K562 (cell line): Measurements from ENCODE around the gene NUP50. TPM values are rescaled to one million over a fixed set of nuclear protein-coding genes. Genes with fewer than 3 reads are reported as not detected.
A peak's percentile ranks its signal among the peaks of the same experiment; 100 is the strongest.

ENCODE experiments used
- ATAC-seq: fragments of 200-7000 bp; cut with Tn5 transposase; 3 replicates; pipeline ENCODE4 v1.9.1; 2020; ENCODE audit warnings: moderate library complexity
- BruUV-seq: library from RNA; stranded (reverse); fragments of 400-500 nt; replicated peaks from 2 replicates; lab custom pipeline; 2021; lab: Mats Ljungman, UMichigan
- CTCF ChIA-PET: fragments of 300-600 bp; formaldehyde crosslinking; extraction: SDS; loops from one replicate; lab custom pipeline; 2021; ENCODE audit warnings: low intra/inter-chr PET ratio; lab: Yijun Ruan, JAX
- POLR2A ChIA-PET: fragments of 300-600, 350-650 bp; sonication (Branson Sonifier 250); formaldehyde crosslinking; extraction: SDS; loops from one replicate; lab custom pipeline; 2021; ENCODE audit warnings: antibody characterized with exemption, inconsistent platforms; lab: Yijun Ruan, JAX
- DNase-seq, 4 experiments: peaks; one replicate each; pipeline versions ENCODE4 v3.0.0 to v3.0.0-alpha.2; 2011 to 2018; ENCODE audit warnings: low spot score in 3 of 4, mixed read lengths in 3 of 4; ENCODE audit errors: extremely low read depth in 1 of 4
- FAIRE-seq: peaks from 2 replicates; lab custom pipeline; 2011; peaks lifted over from hg19 to GRCh38; lab: Jason Lieb, UNC
- H2AFZ ChIP-seq: 2 replicates; pipeline ENCODE4 v1.6.0; 2011; ENCODE audit warnings: low read depth, low read length, control low read depth, inconsistent platforms
- H3K27ac ChIP-seq: fragments of 200-600 bp; 3 replicates; pipeline ENCODE4 v1.8.0; 2011; ENCODE audit warnings: low read depth, mild to moderate bottlenecking, control low read depth, inconsistent platforms, low read length, moderate library complexity, mixed read lengths; ENCODE audit errors: extremely low read depth
- H3K27me3 ChIP-seq, 2 experiments: fragments of 300-600 bp in 1 of 2; 2 replicates in 1 of 2; 3 replicates in 1 of 2; pipeline versions ENCODE4 v1.6.0 to v1.8.0; 2011; ENCODE audit warnings: inconsistent platforms in 2 of 2, low read length in 2 of 2, mild to moderate bottlenecking in 1 of 2, mixed read lengths in 1 of 2, moderate library complexity in 1 of 2; ENCODE audit not compliant: control insufficient read depth in 2 of 2, insufficient read depth in 2 of 2
- H3K36me3 ChIP-seq: fragments of 300-600 bp; 3 replicates; pipeline ENCODE4 v1.8.0; 2011; ENCODE audit warnings: mild to moderate bottlenecking, low read length, inconsistent platforms; ENCODE audit not compliant: control insufficient read depth, insufficient read depth
- H3K4me1 ChIP-seq, 2 experiments: fragments of 200-600 bp in 1 of 2; replicated peaks in 1 of 2; 2 replicates in 1 of 2; 3 replicates in 1 of 2; pipeline versions ENCODE4 v1.5.1 to v1.8.0; 2011; ENCODE audit warnings: inconsistent platforms in 2 of 2, low read length in 2 of 2, mild to moderate bottlenecking in 1 of 2, mixed read lengths in 1 of 2, moderate library complexity in 1 of 2; ENCODE audit not compliant: control insufficient read depth in 2 of 2, insufficient read depth in 2 of 2
- H3K4me2 ChIP-seq: 2 replicates; pipeline ENCODE4 v1.6.1; 2011; ENCODE audit warnings: low read length, control low read depth, inconsistent platforms, mixed read lengths; ENCODE audit not compliant: insufficient read depth
- H3K4me3 ChIP-seq: fragments of 200-600 bp; sonication (generic), shearing (Covaris generic); 2 replicates; pipeline ENCODE4 v1.5.1; 2016; ENCODE audit warnings: control low read depth, inconsistent platforms
- H3K79me2 ChIP-seq: fragments of 200-600 bp; 3 replicates; pipeline ENCODE4 v1.8.0; 2011; ENCODE audit warnings: low read length, inconsistent platforms; ENCODE audit not compliant: control insufficient read depth, insufficient read depth
- H3K9ac ChIP-seq, 2 experiments: 2 replicates each; pipeline versions ENCODE4 v1.6.0 to v1.6.1; 2011; ENCODE audit warnings: low read depth in 2 of 2, low read length in 2 of 2, control low read depth in 1 of 2, inconsistent platforms in 1 of 2, mild to moderate bottlenecking in 1 of 2, mixed read lengths in 1 of 2; ENCODE audit not compliant: insufficient read depth in 1 of 2
- H3K9me1 ChIP-seq: one replicate; pipeline ENCODE4 v1.6.0; 2011; ENCODE audit warnings: inconsistent platforms, mild to moderate bottlenecking, low read length, moderate library complexity; ENCODE audit not compliant: control insufficient read depth, insufficient read depth
- H3K9me3 ChIP-seq: replicated peaks from 2 replicates; pipeline ENCODE4 v1.5.1; 2011; ENCODE audit warnings: low read depth, low read length, inconsistent platforms; ENCODE audit not compliant: control insufficient read depth, insufficient read depth
- H4K20me1 ChIP-seq: replicated peaks from 2 replicates; pipeline ENCODE4 v1.6.1; 2011; ENCODE audit warnings: low read length, inconsistent platforms, mixed read lengths; ENCODE audit not compliant: control insufficient read depth, insufficient read depth
- CBX8 ChIP-seq: fragments of 200-600 bp; sonication (generic); IDR thresholded peaks from 2 replicates; pipeline ENCODE4 v1.6.1; 2012; ENCODE audit warnings: borderline replicate concordance, mixed run types, low read depth, mild to moderate bottlenecking, moderate library complexity, mixed read lengths, low read length, control low read depth, inconsistent platforms; ENCODE audit not compliant: poor library complexity, severe bottlenecking; ENCODE audit errors: extremely low read depth
- CHD1 ChIP-seq: fragments of 200-600 bp; sonication (generic); IDR thresholded peaks from one replicate; pipeline ENCODE4 v1.6.1; 2012; ENCODE audit warnings: mild to moderate bottlenecking, moderate library complexity, low read length, inconsistent platforms
- CTBP1 ChIP-seq: fragments of 450-650 bp; IDR thresholded peaks from 2 replicates; pipeline ENCODE4 v1.6.1; 2016; ENCODE audit warnings: borderline replicate concordance
- HDGF ChIP-seq: fragments of 450-650 bp; IDR thresholded peaks from 2 replicates; pipeline ENCODE4 v1.6.1; 2016
- MXI1 ChIP-seq: IDR thresholded peaks from 2 replicates; pipeline ENCODE4 v1.6.1; 2011; ENCODE audit warnings: low read depth, mild to moderate bottlenecking, improper control_type of control experiment, low read length
- ZNF3 ChIP-seq: fragments of 250-450 bp; sonication (Bioruptor Pico); IDR thresholded peaks from 2 replicates; pipeline ENCODE4 v1.5.0; 2021; ENCODE audit warnings: mild to moderate bottlenecking, moderate library complexity
- ZNF41 ChIP-seq: fragments of 250-450 bp; sonication (Bioruptor Pico); conservative IDR thresholded peaks from 2 replicates; pipeline ENCODE4 v1.4.0; 2020; ENCODE audit warnings: mild to moderate bottlenecking
- WGBS: fragments of 100-300 bp; shearing (Covaris generic); methylation state at CpG from one replicate; pipeline ENCODE4 v1.1.6; 2016; ENCODE audit warnings: low coverage, mixed read lengths; ENCODE audit not compliant: insufficient coverage; ENCODE audit errors: missing lambda C conversion rate; 5-methylcytosine and 5-hydroxymethylcytosine counted together
- in situ Hi-C: fragments of 300-500 bp; cut with MboI; formaldehyde crosslinking; loops from 4 replicates; pipeline ENCODE4 v1.15.0; 2018; ENCODE audit warnings: inconsistent platforms, mixed read lengths
- intact Hi-C: fragments of 100-400 bp; cut with micrococcal nuclease; formaldehyde crosslinking; loops from 2 replicates; pipeline ENCODE4 v1.14.2; 2022
- polyA plus RNA-seq, 8 experiments: library from polyadenylated mRNA; depleted of rRNA in 4 of 8; stranded (reverse) in 5 of 8; unstranded in 3 of 8; fragments of >200 nt; fragmentation: Nextera tagmentation in 2 of 8; fragmentation: Illumina TruSeq in 1 of 8; extraction: Ambion mirVana in 2 of 8; extraction: Trizol in 1 of 8; gene quantifications; 2 replicates each; pipeline versions ENCODE4 v1.2.1 to v1.2.3, GENCODE V29; 2011 to 2014; ENCODE audit warnings: inconsistent platforms in 1 of 8, missing spikeins in 1 of 8
- total RNA-seq, 7 experiments: library from RNA; depleted of rRNA in 6 of 7; stranded (reverse); fragments of >200 nt in 6 of 7; fragmentation: Illumina TruSeq in 2 of 7; extraction: Trizol in 2 of 7; gene quantifications; 2 replicates each; pipeline versions ENCODE4 v1.2.1 to v1.2.3, GENCODE V29; 2011 to 2021; ENCODE audit warnings: low replicate concordance in 1 of 7
- TF ChIP-seq, protein P1 (sequence below): IDR thresholded peaks from 3 replicates; pipeline ENCODE4 v1.6.1; 2011; ENCODE audit warnings: borderline replicate concordance, mild to moderate bottlenecking, moderate library complexity; ENCODE audit not compliant: insufficient read length; ENCODE audit errors: extremely low read depth
- TF ChIP-seq, protein P2 (sequence below), 2 experiments: fragments of 450-650 bp in 1 of 2; sonication (generic) in 1 of 2; formaldehyde crosslinking in 1 of 2; IDR thresholded peaks in 1 of 2; conservative IDR thresholded peaks in 1 of 2; 2 replicates each; pipeline versions ENCODE4 v1.6.1 to v1.8.1; 2016 to 2023; ENCODE audit warnings: mild to moderate bottlenecking in 2 of 2, moderate library complexity in 2 of 2, inconsistent platforms in 1 of 2, missing genetic modification reagents in 1 of 2

The NUP50 gene
- total and polyA plus RNA-seq, 9 of the 15 experiments (the other 6 are each of a cell fraction or from before 2014, with no cell fraction given), result 23.8 to 83.7 (median 55.3) TPM

GRCh38 chr22:45233827-45234226 is 70.1 kb downstream of the NUP50 start:
- TF ChIP-seq HDGF (no peak), CTBP1 (no peak), MXI1 (no peak)
- TF ChIP-seq, all 486 proteins: peak for 0
- peaks cover 6% of the 10 kb centered on the region; the same call in 1 of the 2 replicates for H4K20me1 ChIP-seq
- CTCF ChIA-PET, result no interaction called here
- H3K9me3 ChIP-seq, result no peaks in the 10 kb centered on the region
- H3K27ac ChIP-seq, result no peak overlapping the region
- in situ Hi-C loops (loop anchor here (25.0 kb wide), 1 partner anchor 422 kb away; no protein-coding TSS in a partner anchor), intact Hi-C loops (no loop called here)
- FAIRE-seq (no peak), ATAC-seq (no peak; the same call in 2 of the 3 replicates), DNase-seq (no peak)
- no peaks in the 10 kb centered on the region for H3K9me1 ChIP-seq
- H3K9ac ChIP-seq, result no peak overlapping the region
- 36% methylated on average over 5 of the region's 10 CpGs for WGBS
- H3K27me3 ChIP-seq, result no peaks in the 10 kb centered on the region
- no peaks in the 10 kb centered on the region for H3K36me3 ChIP-seq
- H3K4me3 ChIP-seq, result no peak overlapping the region
- no peaks in the 10 kb centered on the region for H3K79me2 ChIP-seq
- no TSS peak for BruUV-seq
- H3K4me2 ChIP-seq, result no peak overlapping the region
- H2AFZ ChIP-seq, result no peak overlapping the region
- POLR2A ChIA-PET, result interaction anchor here (0.6 to 1.0 kb wide), 2 partner anchors 21 to 210 kb away, joined by 3 read pairs; no protein-coding TSS in a partner anchor
- H3K4me1 ChIP-seq, result no peaks in the 10 kb centered on the region; a peak in 1 of 5 replicates

GRCh38 chr22:45235101-45235777 is 71.5 kb downstream of the NUP50 start:
- H3K9me3 ChIP-seq, result no peaks in the 10 kb centered on the region
- no peaks in the 10 kb centered on the region for H3K27me3 ChIP-seq
- POLR2A ChIA-PET, result no interaction called here
- FAIRE-seq (no peak), ATAC-seq (no peak), DNase-seq (no peak)
- no TSS peak for BruUV-seq
- in situ Hi-C loops (loop anchor here (25.0 kb wide), 1 partner anchor 423 kb away; no protein-coding TSS in a partner anchor), intact Hi-C loops (no loop called here)
- 43% methylated on average over 15 of the region's 23 CpGs for WGBS
- no peaks in the 10 kb centered on the region for H4K20me1 ChIP-seq
- no peak overlapping the region for H3K4me3 ChIP-seq
- no peaks in the 10 kb centered on the region for H3K9me1 ChIP-seq
- H3K4me2 ChIP-seq, result no peak overlapping the region
- no peak overlapping the region for H3K27ac ChIP-seq
- H2AFZ ChIP-seq, result no peak overlapping the region
- no peaks in the 10 kb centered on the region for H3K36me3 ChIP-seq
- CTCF ChIA-PET, result no interaction called here
- peaks cover 0 to 9% of the 10 kb centered on the region in 2 experiments; a peak in 2 of 5 replicates for H3K4me1 ChIP-seq
- H3K9ac ChIP-seq, result 0 out of 4 replicates have a peak overlapping the region, but pooled peaks of 1 of the 2 experiments have one; percentile 17
- no peaks in the 10 kb centered on the region for H3K79me2 ChIP-seq
- TF ChIP-seq, protein P1, sequence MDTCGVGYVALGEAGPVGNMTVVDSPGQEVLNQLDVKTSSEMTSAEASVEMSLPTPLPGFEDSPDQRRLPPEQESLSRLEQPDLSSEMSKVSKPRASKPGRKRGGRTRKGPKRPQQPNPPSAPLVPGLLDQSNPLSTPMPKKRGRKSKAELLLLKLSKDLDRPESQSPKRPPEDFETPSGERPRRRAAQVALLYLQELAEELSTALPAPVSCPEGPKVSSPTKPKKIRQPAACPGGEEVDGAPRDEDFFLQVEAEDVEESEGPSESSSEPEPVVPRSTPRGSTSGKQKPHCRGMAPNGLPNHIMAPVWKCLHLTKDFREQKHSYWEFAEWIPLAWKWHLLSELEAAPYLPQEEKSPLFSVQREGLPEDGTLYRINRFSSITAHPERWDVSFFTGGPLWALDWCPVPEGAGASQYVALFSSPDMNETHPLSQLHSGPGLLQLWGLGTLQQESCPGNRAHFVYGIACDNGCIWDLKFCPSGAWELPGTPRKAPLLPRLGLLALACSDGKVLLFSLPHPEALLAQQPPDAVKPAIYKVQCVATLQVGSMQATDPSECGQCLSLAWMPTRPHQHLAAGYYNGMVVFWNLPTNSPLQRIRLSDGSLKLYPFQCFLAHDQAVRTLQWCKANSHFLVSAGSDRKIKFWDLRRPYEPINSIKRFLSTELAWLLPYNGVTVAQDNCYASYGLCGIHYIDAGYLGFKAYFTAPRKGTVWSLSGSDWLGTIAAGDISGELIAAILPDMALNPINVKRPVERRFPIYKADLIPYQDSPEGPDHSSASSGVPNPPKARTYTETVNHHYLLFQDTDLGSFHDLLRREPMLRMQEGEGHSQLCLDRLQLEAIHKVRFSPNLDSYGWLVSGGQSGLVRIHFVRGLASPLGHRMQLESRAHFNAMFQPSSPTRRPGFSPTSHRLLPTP, result no peak
- no peak for TF ChIP-seq ZNF3 (CRISPR knock-in tag)
- TF ChIP-seq CHD1, result no peak
- no peak for TF ChIP-seq CBX8
- TF ChIP-seq, protein P2, sequence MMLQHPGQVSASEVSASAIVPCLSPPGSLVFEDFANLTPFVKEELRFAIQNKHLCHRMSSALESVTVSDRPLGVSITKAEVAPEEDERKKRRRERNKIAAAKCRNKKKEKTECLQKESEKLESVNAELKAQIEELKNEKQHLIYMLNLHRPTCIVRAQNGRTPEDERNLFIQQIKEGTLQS (IDR thresholded peaks at IDR 0.05), result no peak
- TF ChIP-seq, protein P2 (CRISPR knock-in tag; conservative IDR thresholded peaks at IDR 0.05), result no peak
- TF ChIP-seq ZNF41 (CRISPR knock-in tag), result no peak
